D721Med (cell line): ENCODE results near the gene USP44.

ENCODE experiments used
- DNase-seq: peaks from one replicate; pipeline ENCODE4 v3.0.0; 2011; ENCODE audit warnings: low spot score; ENCODE audit not compliant: insufficient read length
- FAIRE-seq: peaks from 2 replicates; lab custom pipeline; 2011; peaks lifted over from hg19 to GRCh38; lab: Jason Lieb, UNC
- TF ChIP-seq, protein P1 (sequence below): IDR thresholded peaks from 2 replicates; pipeline ENCODE4 v1.5.1; 2012; ENCODE audit warnings: mild to moderate bottlenecking, control low read depth; ENCODE audit not compliant: insufficient read depth; ENCODE audit errors: missing control alignments

The USP44 gene

DNA sequence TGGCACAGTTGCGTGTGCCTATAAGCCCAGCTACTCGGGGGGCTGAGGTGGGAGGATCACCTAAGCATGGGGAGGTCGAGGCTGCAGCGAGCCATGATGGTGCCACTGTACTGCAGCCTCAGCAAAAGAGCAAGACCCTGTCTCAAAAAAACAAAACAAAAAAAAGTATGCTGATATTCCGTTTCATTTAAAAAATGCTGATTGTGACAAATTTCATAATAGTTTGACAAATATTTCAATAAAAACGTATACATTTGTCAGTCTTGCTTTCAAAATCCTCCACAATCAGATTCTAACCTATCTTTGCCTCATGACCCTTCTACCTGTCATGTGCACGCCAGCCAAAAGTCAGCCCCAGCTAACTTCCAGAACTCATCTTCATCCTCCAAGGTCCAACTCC, 9.8 kb downstream of the USP44 start:
- no peak for FAIRE-seq
- DNase-seq, result no peak
- TF ChIP-seq, protein P1, sequence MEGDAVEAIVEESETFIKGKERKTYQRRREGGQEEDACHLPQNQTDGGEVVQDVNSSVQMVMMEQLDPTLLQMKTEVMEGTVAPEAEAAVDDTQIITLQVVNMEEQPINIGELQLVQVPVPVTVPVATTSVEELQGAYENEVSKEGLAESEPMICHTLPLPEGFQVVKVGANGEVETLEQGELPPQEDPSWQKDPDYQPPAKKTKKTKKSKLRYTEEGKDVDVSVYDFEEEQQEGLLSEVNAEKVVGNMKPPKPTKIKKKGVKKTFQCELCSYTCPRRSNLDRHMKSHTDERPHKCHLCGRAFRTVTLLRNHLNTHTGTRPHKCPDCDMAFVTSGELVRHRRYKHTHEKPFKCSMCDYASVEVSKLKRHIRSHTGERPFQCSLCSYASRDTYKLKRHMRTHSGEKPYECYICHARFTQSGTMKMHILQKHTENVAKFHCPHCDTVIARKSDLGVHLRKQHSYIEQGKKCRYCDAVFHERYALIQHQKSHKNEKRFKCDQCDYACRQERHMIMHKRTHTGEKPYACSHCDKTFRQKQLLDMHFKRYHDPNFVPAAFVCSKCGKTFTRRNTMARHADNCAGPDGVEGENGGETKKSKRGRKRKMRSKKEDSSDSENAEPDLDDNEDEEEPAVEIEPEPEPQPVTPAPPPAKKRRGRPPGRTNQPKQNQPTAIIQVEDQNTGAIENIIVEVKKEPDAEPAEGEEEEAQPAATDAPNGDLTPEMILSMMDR, result no peak

DNA sequence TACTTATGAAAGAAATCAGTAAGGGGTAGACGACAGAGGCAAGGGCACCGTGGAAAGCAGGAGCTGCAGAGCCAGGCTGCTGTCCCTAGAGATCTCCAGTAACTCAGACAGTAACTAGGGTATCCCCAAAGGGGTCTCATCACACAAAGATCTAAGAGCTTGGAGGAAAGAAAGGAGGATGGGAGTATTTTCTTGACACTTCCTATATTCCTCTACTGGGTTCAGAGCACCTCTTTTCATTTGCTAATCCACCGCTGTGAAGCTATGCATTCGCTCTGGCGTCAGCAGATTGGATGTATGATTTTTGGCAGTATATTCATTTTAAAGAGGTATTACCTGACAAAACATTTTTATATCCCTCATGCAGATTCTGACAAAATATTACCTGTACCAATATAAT, 12.6 kb downstream of the USP44 start:
- TF ChIP-seq, protein P1, result no peak
- no peak for DNase-seq
- FAIRE-seq, result no peak

DNA sequence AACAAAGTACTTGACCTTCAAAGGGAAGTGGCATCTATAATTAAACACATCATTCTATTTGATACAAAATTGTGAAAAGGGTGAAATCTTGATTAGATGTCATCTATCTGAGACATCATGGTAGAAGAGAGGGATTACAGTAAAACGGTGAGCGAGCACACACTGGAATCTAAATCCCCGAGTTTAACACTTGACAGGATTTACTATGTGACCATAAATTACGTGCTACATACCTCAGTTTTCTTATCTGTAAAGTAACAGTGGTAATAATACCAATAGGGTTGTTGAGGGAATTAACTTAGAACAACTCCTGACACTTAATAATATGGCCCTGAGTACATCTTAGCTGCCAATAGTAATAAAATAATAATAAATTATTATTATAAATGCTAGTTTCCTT, 13.3 kb downstream of the USP44 start:
- FAIRE-seq, result peak; percentile 88
- DNase-seq, result no peak
- TF ChIP-seq, protein P1, result no peak

DNA sequence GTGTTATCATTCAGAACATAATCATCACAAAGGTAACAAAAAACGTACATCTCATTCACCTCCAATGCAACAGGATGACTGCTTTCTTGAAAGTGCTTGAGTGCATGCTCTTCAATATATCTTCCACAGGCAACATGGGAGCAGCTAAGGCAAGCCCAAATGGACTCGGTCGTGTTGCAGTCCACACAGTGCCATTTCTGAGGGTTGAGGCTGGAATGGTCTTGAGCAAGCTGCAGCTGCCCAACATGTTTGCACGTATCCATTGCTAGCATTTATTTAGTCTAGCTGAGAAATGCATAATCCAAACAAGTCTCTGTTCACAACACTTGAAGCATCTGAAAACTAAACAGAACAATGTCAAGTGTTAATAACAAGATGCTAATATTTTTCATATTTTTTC, 17.3 kb downstream of the USP44 start:
- TF ChIP-seq, protein P1, result no peak
- no peak for FAIRE-seq
- DNase-seq, result no peak

DNA sequence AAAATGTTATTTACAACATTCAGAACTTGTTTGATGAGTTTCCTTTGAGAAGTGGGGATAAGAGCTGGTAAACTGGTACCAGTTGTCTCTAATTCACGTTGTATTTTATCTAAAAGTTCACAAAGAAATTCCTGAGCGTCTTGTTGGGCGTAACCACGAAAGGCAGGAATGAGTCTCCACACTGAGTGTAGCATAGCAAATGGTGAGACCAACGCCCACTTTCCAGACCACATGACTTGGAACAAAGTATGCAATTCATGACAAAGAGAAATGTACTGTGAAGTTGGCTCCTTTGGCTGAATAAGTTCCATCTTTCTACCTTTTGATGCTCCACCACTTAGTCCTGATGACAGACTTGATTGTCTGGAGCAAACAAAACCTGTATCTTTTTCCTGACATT, 18.4 kb downstream of the USP44 start:
- TF ChIP-seq, protein P1, result no peak
- FAIRE-seq, result no peak

DNA sequence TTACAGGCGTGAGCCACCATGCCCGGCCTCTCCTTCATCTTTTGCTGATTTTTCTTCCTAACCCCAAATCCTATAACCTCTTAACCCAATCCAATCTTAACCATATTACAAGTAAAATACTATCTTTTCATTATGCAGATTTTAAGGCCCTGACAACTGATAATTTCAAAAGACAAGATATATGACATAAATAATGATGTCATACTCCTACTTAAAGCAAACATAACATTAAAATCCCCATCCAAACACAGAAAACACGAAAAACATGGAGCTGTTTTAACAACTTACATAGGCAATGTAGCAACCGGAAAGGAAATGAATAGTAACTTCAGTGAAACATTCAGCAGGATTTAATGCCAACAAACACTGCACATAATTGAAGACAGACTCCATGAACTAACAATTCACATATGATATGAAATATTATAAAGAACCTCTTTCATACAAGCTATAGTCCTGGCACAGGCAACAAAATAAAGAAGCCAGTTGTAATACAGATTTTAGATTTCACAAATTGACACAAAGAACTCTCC, 21.5 kb downstream of the USP44 start:
- no peak for FAIRE-seq
- TF ChIP-seq, protein P1, result no peak
- DNase-seq, result no peak

More for the DNA sequence above, 18.4 kb downstream of the USP44 start:
- no peak for DNase-seq

DNA sequence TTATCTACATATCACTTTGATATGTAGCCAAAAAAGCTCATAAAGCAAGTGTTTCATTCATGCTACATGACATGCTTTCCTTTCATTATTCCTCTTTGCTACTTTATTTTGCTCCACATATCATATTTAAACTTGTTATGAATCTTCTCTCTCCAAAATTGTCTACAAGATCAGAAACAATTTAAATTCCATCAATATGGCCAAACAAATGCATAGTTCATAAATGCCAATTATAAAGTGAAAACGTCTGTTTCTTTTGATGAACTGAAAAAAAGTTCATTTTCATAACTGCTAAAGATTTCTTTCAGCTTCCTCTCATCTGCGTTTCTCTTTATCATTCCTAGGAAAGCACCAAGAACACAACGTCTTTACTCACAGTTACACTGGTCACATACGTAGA, 22.8 kb downstream of the USP44 start:
- TF ChIP-seq, protein P1, result no peak
- no peak for DNase-seq

More for the DNA sequence above, 22.8 kb downstream of the USP44 start:
- FAIRE-seq, result no peak
